ENCODE data around the gene SPG7.
"Not testable (repeated sequence)": the region's sequence is repeated elsewhere in the genome, so short reads cannot be mapped to it uniquely, and the experiment has no call there.

Gene SPG7

GRCh38 chr16:89507834-89508590 is at the start of gene SPG7:
Gene SPG7, plus strand, starts transcription at chr16:89508403. Its CDS starts 15 bp downstream, at chr16:89508418.
- DNase-seq, result peak; percentile 90 to 92

- no peak for DNase-seq
Observed at GRCh38 chr16:89458551-89458950, 49.7 kb upstream of the SPG7 start.

GRCh38 chr16:89458967-89459366 is 49.2 kb upstream of the SPG7 start:
- no peak for DNase-seq

- no peak for DNase-seq
Observed at GRCh38 chr16:89460556-89460955, 47.6 kb upstream of the SPG7 start.

- not testable (repeated sequence) for DNase-seq
Observed at GRCh38 chr16:89461890-89462289, 46.3 kb upstream of the SPG7 start.

GRCh38 chr16:89462639-89463038 is 45.6 kb upstream of the SPG7 start:
- not testable (repeated sequence) for DNase-seq

- not testable (repeated sequence) for DNase-seq
Observed at GRCh38 chr16:89463312-89463711, 44.9 kb upstream of the SPG7 start.

- DNase-seq, result no peak
Observed at GRCh38 chr16:89466920-89467319, 41.3 kb upstream of the SPG7 start.

- no peak for DNase-seq
Observed at GRCh38 chr16:89467382-89467781, 40.8 kb upstream of the SPG7 start.

GRCh38 chr16:89472711-89473075 is 35.5 kb upstream of the SPG7 start:
- peak in 1 of 2 donors; percentile 30 for DNase-seq

- no peak for DNase-seq
Observed at GRCh38 chr16:89473136-89473712, 35.0 kb upstream of the SPG7 start.

- peak; percentile 26 to 31 for DNase-seq
Observed at GRCh38 chr16:89473791-89474414, 34.3 kb upstream of the SPG7 start.

GRCh38 chr16:89475144-89475543 is 33.1 kb upstream of the SPG7 start:
- DNase-seq, result no peak

- no peak for DNase-seq
Observed at GRCh38 chr16:89476379-89476778, 31.8 kb upstream of the SPG7 start.

- DNase-seq, result no peak
Observed at GRCh38 chr16:89476811-89477261, 31.4 kb upstream of the SPG7 start.

- DNase-seq, result no peak
Observed at GRCh38 chr16:89478576-89479221, 29.5 kb upstream of the SPG7 start.

GRCh38 chr16:89481356-89481955 is 26.7 kb upstream of the SPG7 start:
- DNase-seq, result no peak

- no peak for DNase-seq
Observed at GRCh38 chr16:89482150-89482816, 25.9 kb upstream of the SPG7 start.

GRCh38 chr16:89482817-89483205 is 25.4 kb upstream of the SPG7 start:
- no peak for DNase-seq

GRCh38 chr16:89484041-89484501 is 24.1 kb upstream of the SPG7 start:
- peak in 1 of 2 donors; percentile 79 for DNase-seq

GRCh38 chr16:89484923-89485679 is 23.1 kb upstream of the SPG7 start:
- DNase-seq, result peak; percentile 37 to 57

All from CD4-positive, alpha-beta T cell treated with Interleukin-4 for 1 hour (primary cell).